Ovary (tissue), 9 donors: ENCODE measurements around the gene ADRA2A. TPM values are rescaled to one million over a fixed set of nuclear protein-coding genes. Genes with fewer than 3 reads are reported as not detected.

ENCODE experiments used
- DNase-seq, 5 donors: peaks; one replicate each; pipeline ENCODE4 v3.0.0-alpha.2; 2019 to 2020
- H3K27ac ChIP-seq, 2 donors: fragments of 200-600 bp; one replicate each; pipeline versions ENCODE4 v1.5.1 to v1.8.0; 2019 to 2022
- H3K27me3 ChIP-seq: fragments of 200-600 bp; one replicate; pipeline ENCODE4 v1.8.0; 2022
- H3K36me3 ChIP-seq: fragments of 200-600 bp; sonication (generic); one replicate; pipeline ENCODE4 v1.5.1; 2019
- H3K4me1 ChIP-seq: one replicate; pipeline ENCODE4 v1.8.1; 2013; ENCODE audit warnings: mild to moderate bottlenecking, moderate library complexity; ENCODE audit not compliant: insufficient read depth
- H3K4me3 ChIP-seq: fragments of 200-600 bp; sonication (generic); one replicate; pipeline ENCODE4 v1.5.1; 2017
- H3K9me3 ChIP-seq, 2 donors: fragments of 200-600 bp in 1 of 2; sonication (generic) in 1 of 2; one replicate each; pipeline versions ENCODE4 v1.5.1 to v1.8.1; 2013 to 2019; ENCODE audit warnings: mild to moderate bottlenecking in 1 of 2, moderate library complexity in 1 of 2
- CTCF ChIP-seq, 3 donors: fragments of 450-650 bp in 2 of 3; fragments of 200-600 bp in 1 of 3; IDR thresholded peaks; one replicate each; pipeline versions ENCODE4 v1.5.1 to v1.8.0; 2016 to 2022; ENCODE audit warnings: antibody characterized with exemption in 3 of 3, mild to moderate bottlenecking in 1 of 3
- EP300 ChIP-seq: sonication (generic); formaldehyde crosslinking; IDR thresholded peaks from one replicate; pipeline ENCODE4 v1.6.1; 2017; ENCODE audit warnings: antibody characterized with exemption
- POLR2A ChIP-seq: fragments of 450-650 bp; IDR thresholded peaks from one replicate; pipeline ENCODE4 v1.6.1; 2017; ENCODE audit warnings: antibody characterized with exemption, mild to moderate bottlenecking, moderate library complexity
- WGBS, 3 donors: extraction: QIAGEN DNeasy Blood & Tissue Kit in 1 of 3; methylation state at CpG; one replicate each; pipeline versions ENCODE4 v1.1.5 to v1.1.7; 2013 to 2017; 5-methylcytosine and 5-hydroxymethylcytosine counted together
- intact Hi-C, 4 donors: fragments of 100-400 bp; cut with DNase I; formaldehyde crosslinking; loops; one replicate each; pipeline versions ENCODE4 v1.11.0 to v1.15.1; 2022 to 2023
- polyA plus RNA-seq, 2 donors: library from polyadenylated mRNA; stranded (reverse); fragments of 200-250 nt in 1 of 2; fragments of 350-450 nt in 1 of 2; fragmentation: Illumina TruSeq in 1 of 2; extraction: RNeasy Lipid Tissue Mini Kit (QIAGEN cat#74804) in 1 of 2; gene quantifications; one replicate each; pipeline ENCODE4 v1.2.3, GENCODE V29; 2013 to 2014
- small RNA-seq: library from RNA; depleted of rRNA; stranded (forward); fragments of <200 nt; gene quantifications from one replicate; pipeline ENCODE3, GENCODE V24; 2016
- total RNA-seq, 7 donors: library from RNA; depleted of rRNA in 2 of 7; stranded (reverse); fragments of >200 nt in 2 of 7; fragmentation: NEBNext Ultra II Directional in 3 of 7; extraction: Animal tissue kit (Norgen Biotek cat#: 25700) in 3 of 7; gene quantifications; one replicate each; pipeline versions ENCODE4 v1.1.0 to v1.2.4, GENCODE V29; 2016 to 2023
- donor health status: DM: no; HTN: no; CAD: no; lungs with moderate emphysema.
- donor health status: DM: no; HTN: no; CAD: no.
- donor health status: Bipolar disorder and iron deficiency.
- donor health status: DM: yes; HTN: yes; CAD: no.
- donor health status: DM: no; HTN: no; CAD: no.
- donor health status: DM: yes; HTN: yes; CAD: no.

Gene ADRA2A
- total and polyA plus RNA-seq, 9 donors: 13.7 to 55.7 (median 20.0) TPM

DNA sequence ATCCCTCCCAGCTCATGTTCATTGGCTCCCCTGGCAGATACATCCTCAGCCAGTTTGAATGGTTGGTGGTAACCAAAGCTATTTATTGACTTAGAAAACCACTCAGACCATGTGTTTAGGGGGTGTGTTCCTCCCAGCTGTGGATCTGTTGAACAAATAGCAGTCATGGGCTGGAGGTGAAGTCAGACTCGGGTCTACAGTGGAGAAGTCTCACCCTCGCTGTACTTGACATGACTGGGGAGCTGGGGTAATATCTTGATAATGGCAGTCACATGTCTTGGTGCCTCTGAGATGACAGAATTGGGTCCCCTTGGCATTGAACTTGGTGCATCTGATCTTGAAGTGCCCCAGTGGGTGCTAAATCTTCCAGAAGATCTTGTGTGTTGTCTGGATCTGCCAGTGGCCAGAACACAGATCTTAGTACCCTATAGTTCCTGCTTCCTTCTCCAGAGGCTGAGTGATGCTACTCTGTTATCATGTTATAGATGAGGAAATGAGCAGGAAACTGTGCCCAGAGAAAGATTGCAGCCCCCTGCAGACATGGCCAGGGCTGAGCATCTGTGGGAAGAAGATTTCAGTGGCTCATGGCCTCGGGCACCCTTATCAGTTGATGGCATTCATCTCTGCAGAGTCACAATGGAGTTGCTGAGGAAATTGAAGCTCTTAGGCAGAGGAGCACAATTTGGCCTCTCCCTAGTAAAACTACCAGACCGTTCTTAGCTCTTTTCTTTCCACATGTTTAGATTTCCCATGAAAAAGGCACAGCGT is 50.4 kb downstream of the ADRA2A start:
- intact Hi-C loops: no loop called here
- TF ChIP-seq POLR2A: no peak
- no peak for TF ChIP-seq CTCF (IDR thresholded peaks at IDR 0.05)
- no peak for TF ChIP-seq EP300
- Histone ChIP-seq H3K4me1 (no peaks in the 10 kb centered on the region), H3K27ac (no peak overlapping the region), H3K36me3 (no peaks in the 10 kb centered on the region), H3K27me3 (no peaks in the 10 kb centered on the region), H3K4me3 (no peak overlapping the region), H3K9me3 (no peaks in the 10 kb centered on the region)
- DNase-seq: no peak
- 62 to 70% (median 68%) methylated on average over 5 of the region's 5 CpGs for WGBS, 3 donors

GRCh38 chr10:111128331-111129180 is 51.7 kb downstream of the ADRA2A start:
- no peaks in the 10 kb centered on the region for H3K36me3 ChIP-seq
- H3K27ac ChIP-seq: no peak overlapping the region
- no peaks in the 10 kb centered on the region for H3K27me3 ChIP-seq
- no peak overlapping the region for H3K4me3 ChIP-seq
- H3K9me3 ChIP-seq: no peaks in the 10 kb centered on the region
- intact Hi-C loops: no loop called here
- no peaks in the 10 kb centered on the region for H3K4me1 ChIP-seq
- TF ChIP-seq CTCF (IDR thresholded peaks at IDR 0.05) (no peak), POLR2A (no peak), EP300 (no peak)
- no peak for DNase-seq
- 60 to 68% (median 65%) methylated on average over 15 of the region's 15 CpGs for WGBS, 3 donors

- TF ChIP-seq EP300 (no peak), POLR2A (no peak), CTCF (IDR thresholded peaks at IDR 0.05) (no peak)
- intact Hi-C loops: no loop called here
- H3K27ac ChIP-seq: no peak overlapping the region
- WGBS, 3 donors: 52 to 62% (median 61%) methylated on average over 6 of the region's 6 CpGs
- DNase-seq: no peak
- H3K27me3 ChIP-seq: no peaks in the 10 kb centered on the region
- no peaks in the 10 kb centered on the region for H3K36me3 ChIP-seq
- no peaks in the 10 kb centered on the region for H3K4me1 ChIP-seq
- no peaks in the 10 kb centered on the region for H3K9me3 ChIP-seq
- no peak overlapping the region for H3K4me3 ChIP-seq
These were observed 52.5 kb downstream of the ADRA2A start for GRCh38 chr10:111129363-111129762.

DNA sequence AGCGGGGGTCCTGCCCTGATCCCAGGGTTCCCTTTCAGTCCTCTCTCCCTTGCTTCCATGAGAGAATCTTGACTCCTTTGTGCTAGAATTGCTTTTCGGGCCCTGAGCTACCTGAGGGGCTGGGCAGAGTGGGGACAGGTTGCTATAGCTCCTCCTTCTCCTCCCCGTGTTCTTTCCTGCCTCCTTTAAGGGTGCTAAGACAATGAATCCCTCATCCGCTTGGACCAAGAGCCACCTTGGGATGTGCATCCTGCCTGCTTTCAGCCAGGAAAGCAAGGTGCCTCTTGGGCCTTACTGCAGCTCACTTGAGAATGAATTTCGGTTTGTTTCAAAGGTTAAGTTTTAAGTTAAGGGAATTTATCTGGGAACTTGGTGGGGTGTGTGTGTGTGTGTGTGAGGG is 53.6 kb downstream of the ADRA2A start:
- H3K4me3 ChIP-seq: no peak overlapping the region
- TF ChIP-seq EP300: no peak
- DNase-seq: no peak
- no peaks in the 10 kb centered on the region for H3K27me3 ChIP-seq
- no peaks in the 10 kb centered on the region for H3K36me3 ChIP-seq
- no peak overlapping the region for H3K27ac ChIP-seq
- 78 to 82% (median 81%) methylated on average over 5 of the region's 5 CpGs for WGBS, 3 donors
- H3K9me3 ChIP-seq: no peaks in the 10 kb centered on the region
- no peaks in the 10 kb centered on the region for H3K4me1 ChIP-seq
- intact Hi-C loops: no loop called here

Small RNA genes lying within 50 kb of the gene (small RNA-seq; reads per million reads assigned to genes)
- not detected for gene AL355863.1

Other genes starting within 250 kb of the ADRA2A start
- gene PDCD4, start 205.1 kb upstream of the ADRA2A start, total RNA-seq: 100 to 1,000 TPM; 103 to 399 (median 185) TPM
- 100 to 1,000 TPM; 136 to 209 TPM for gene PDCD4, start 205.1 kb upstream of the ADRA2A start, polyA plus RNA-seq
- gene BBIP1, start 157.8 kb upstream of the ADRA2A start, total RNA-seq: 10 to 100 TPM; 23.0 to 40.5 (median 30.5) TPM
- gene BBIP1, start 157.8 kb upstream of the ADRA2A start, polyA plus RNA-seq: 10 to 100 TPM; 22.0 to 30.5 TPM
- 10 to 100 TPM; 34.1 to 91.2 (median 67.7) TPM for gene SHOC2, start 157.4 kb upstream of the ADRA2A start, total RNA-seq
- 10 to 100 TPM; 19.4 to 33.8 TPM for gene SHOC2, start 157.4 kb upstream of the ADRA2A start, polyA plus RNA-seq